ENCODE results near the gene TSPAN5. TPM values are rescaled to one million over a fixed set of nuclear protein-coding genes. Genes with fewer than 3 reads are reported as not detected.

Gene TSPAN5
- total and polyA plus RNA-seq, 7 experiments from 2014 or later, result 3.3 to 31.6 (median 7.8) TPM

- H3K27me3 Mint-ChIP-seq, result no peaks in the 10 kb centered on the region
- no peak overlapping the region for H3K27ac Mint-ChIP-seq
- no peaks in the 10 kb centered on the region for H3K27me3 ChIP-seq (ENCODE audit: control insufficient read depth in 2 of 2, insufficient read depth in 2 of 2, low read length in 2 of 2)
- ChIA-PET CTCF (no interaction called here), POLR2A (no interaction called here)
- peaks cover 0 to 64% (median 36%) of the 10 kb centered on the region in 5 donors for H3K36me3 Mint-ChIP-seq
- no peak overlapping the region for H3K4me3 ChIP-seq (ENCODE audit: low read length)
- no peaks in the 10 kb centered on the region for H3K4me1 ChIP-seq (ENCODE audit: control insufficient read depth in 2 of 2, insufficient read depth in 2 of 2, low read length in 2 of 2)
- no peak overlapping the region for H3K27ac ChIP-seq (ENCODE audit: low read depth, low read length)
- DNase-seq (no peak), ATAC-seq (no peak)
- intact Hi-C loops (cut with micrococcal nuclease), result no loop called here
- H3K4me1 Mint-ChIP-seq, result peaks cover 0 to 13% (median 0%) of the 10 kb centered on the region in 7 donors
- no peak overlapping the region for H3K4me3 Mint-ChIP-seq
- H3K9me3 Mint-ChIP-seq, result peaks cover 0 to 2% (median 0%) of the 10 kb centered on the region in 11 donors
- no peaks in the 10 kb centered on the region for H3K9me3 ChIP-seq (ENCODE audit: control insufficient read depth in 2 of 3, low read length in 3 of 3)
- H3K36me3 ChIP-seq (ENCODE audit: control insufficient read depth in 2 of 3, insufficient read depth in 3 of 3, low read length in 3 of 3), result peaks cover 0 to 15% (median 0%) of the 10 kb centered on the region in 3 experiments
These were observed 223.6 kb downstream of the TSPAN5 start for GRCh38 chr4:98434816-98435215.

DNA sequence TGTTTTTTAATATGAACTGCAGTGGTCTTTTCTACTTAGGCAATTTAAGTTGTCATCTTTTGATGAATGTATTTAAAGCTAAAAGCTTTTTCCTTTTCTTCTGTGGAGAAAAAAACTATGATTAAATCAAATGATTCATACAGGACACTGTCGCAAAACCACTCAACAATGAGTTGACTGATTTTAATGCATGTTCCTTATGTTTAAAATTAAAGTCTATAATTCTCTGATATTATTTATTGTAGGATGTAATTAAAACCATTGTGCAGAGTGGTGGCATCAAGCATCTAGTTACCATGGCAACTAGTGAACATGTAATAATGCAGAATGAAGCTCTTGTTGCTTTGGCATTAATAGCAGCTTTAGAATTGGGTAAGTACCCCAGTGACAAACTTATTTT, 224.7 kb downstream of the TSPAN5 start:
- no peak for DNase-seq
- Histone ChIP-seq H3K4me1 (ENCODE audit: control insufficient read depth in 2 of 2, insufficient read depth in 2 of 2, low read length in 2 of 2) (no peaks in the 10 kb centered on the region), H3K36me3 (ENCODE audit: control insufficient read depth in 2 of 3, insufficient read depth in 3 of 3, low read length in 3 of 3) (peaks cover 0 to 15% (median 0%) of the 10 kb centered on the region in 3 experiments), H3K27ac (ENCODE audit: low read depth, low read length) (no peak overlapping the region), H3K4me3 (ENCODE audit: low read length) (no peak overlapping the region), H3K27me3 (ENCODE audit: control insufficient read depth in 2 of 2, insufficient read depth in 2 of 2, low read length in 2 of 2) (no peaks in the 10 kb centered on the region), H3K9me3 (ENCODE audit: control insufficient read depth in 2 of 3, low read length in 3 of 3) (no peaks in the 10 kb centered on the region)
- no peak overlapping the region for H3K4me3 Mint-ChIP-seq
- no peaks in the 10 kb centered on the region for H3K27me3 Mint-ChIP-seq
- H3K27ac Mint-ChIP-seq, result no peak overlapping the region
- ChIA-PET CTCF (interaction anchor here (1.2 kb wide), 1 partner anchor 9 kb away, joined by 3 read pairs; no protein-coding TSS in a partner anchor), POLR2A (no interaction called here)
- intact Hi-C loops (cut with micrococcal nuclease), result no loop called here
- peaks cover 0 to 9% (median 0%) of the 10 kb centered on the region in 7 donors for H3K4me1 Mint-ChIP-seq
- no peak for ATAC-seq
- peaks cover 0 to 2% (median 0%) of the 10 kb centered on the region in 11 donors for H3K9me3 Mint-ChIP-seq
- H3K36me3 Mint-ChIP-seq, result peaks cover 0 to 58% (median 35%) of the 10 kb centered on the region in 5 donors

DNA sequence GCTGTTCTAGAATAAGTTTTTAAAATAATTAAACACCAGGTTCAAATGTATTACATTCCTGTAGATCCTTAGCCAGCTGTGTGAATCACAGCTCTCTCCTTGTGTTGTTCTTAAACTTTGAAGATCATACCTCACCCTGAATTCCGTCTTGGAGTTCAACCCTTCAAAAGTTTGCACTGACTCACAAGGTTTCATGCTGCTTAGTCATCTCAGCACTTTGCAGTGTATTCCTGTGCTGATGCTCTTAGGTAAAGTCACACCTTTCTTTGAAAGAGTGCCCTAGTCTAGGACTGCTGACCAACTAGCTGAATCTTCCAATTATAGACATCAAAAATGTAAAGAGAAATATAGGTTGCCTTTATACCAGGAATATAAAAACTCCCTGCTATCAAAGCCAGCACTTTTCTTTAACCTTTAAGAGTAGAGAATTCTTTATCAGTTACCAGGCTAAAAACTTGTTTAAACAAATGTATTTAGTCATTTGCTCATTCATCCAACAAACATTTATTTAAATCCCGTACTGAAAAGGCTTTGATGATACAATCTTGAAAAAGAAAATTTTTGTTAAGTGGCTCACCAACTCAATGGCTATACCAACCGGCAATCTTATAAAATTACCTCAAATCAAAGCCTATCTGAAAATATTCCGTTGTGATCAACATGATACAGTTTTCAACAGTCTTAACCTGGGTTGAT, 227.6 kb downstream of the TSPAN5 start:
- DNase-seq (no peak), ATAC-seq (no peak)
- H3K27me3 Mint-ChIP-seq, result no peaks in the 10 kb centered on the region
- no peak overlapping the region for H3K4me3 ChIP-seq (ENCODE audit: low read length)
- no peak overlapping the region for H3K27ac Mint-ChIP-seq
- no peak overlapping the region for H3K27ac ChIP-seq (ENCODE audit: low read depth, low read length)
- ChIA-PET CTCF (no interaction called here), POLR2A (no interaction called here)
- peaks cover 0 to 49% (median 34%) of the 10 kb centered on the region in 5 donors for H3K36me3 Mint-ChIP-seq
- H3K36me3 ChIP-seq (ENCODE audit: control insufficient read depth in 2 of 3, insufficient read depth in 3 of 3, low read length in 3 of 3), result peaks cover 0 to 12% (median 0%) of the 10 kb centered on the region in 3 experiments
- peaks cover 0 to 17% (median 2%) of the 10 kb centered on the region in 11 donors for H3K9me3 Mint-ChIP-seq
- H3K4me3 Mint-ChIP-seq, result no peak overlapping the region
- intact Hi-C loops (cut with micrococcal nuclease), result no loop called here
- H3K4me1 Mint-ChIP-seq, result peaks cover 0 to 15% (median 6%) of the 10 kb centered on the region in 7 donors
- H3K27me3 ChIP-seq (ENCODE audit: control insufficient read depth in 2 of 2, insufficient read depth in 2 of 2, low read length in 2 of 2), result no peaks in the 10 kb centered on the region
- H3K9me3 ChIP-seq (ENCODE audit: control insufficient read depth in 2 of 3, low read length in 3 of 3), result no peaks in the 10 kb centered on the region
- H3K4me1 ChIP-seq (ENCODE audit: control insufficient read depth in 2 of 2, insufficient read depth in 2 of 2, low read length in 2 of 2), result no peaks in the 10 kb centered on the region

DNA sequence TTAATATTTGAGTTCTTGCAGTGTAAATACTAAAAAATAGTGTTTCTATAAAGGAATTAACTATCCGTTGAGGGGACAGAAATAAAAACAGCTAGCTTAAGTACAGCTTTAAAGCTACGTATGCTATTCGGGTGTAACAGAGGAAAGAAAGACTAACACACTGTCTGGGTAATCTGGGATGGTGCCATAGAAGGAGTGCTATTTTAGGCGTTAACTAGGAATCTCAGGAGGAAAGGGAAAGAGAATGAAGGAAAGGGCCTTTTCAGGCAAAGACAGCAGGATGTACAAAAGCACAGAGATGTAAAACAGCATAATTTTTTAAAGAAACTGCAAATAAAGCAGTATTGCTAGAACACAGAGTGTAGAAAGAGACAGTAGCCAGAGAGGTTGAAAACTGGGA, 235.4 kb downstream of the TSPAN5 start:
- H3K9me3 Mint-ChIP-seq, result peaks cover 0 to 28% (median 8%) of the 10 kb centered on the region in 11 donors
- H3K9me3 ChIP-seq (ENCODE audit: control insufficient read depth in 2 of 3, low read length in 3 of 3), result no peaks in the 10 kb centered on the region
- no peak for DNase-seq
- no peaks in the 10 kb centered on the region for H3K27me3 ChIP-seq (ENCODE audit: control insufficient read depth in 2 of 2, insufficient read depth in 2 of 2, low read length in 2 of 2)
- no peak overlapping the region for H3K27ac ChIP-seq (ENCODE audit: low read depth, low read length)
- H3K27ac Mint-ChIP-seq, result no peak overlapping the region
- peaks cover 0 to 13% (median 4%) of the 10 kb centered on the region in 3 experiments for H3K36me3 ChIP-seq (ENCODE audit: control insufficient read depth in 2 of 3, insufficient read depth in 3 of 3, low read length in 3 of 3)
- POLR2A ChIA-PET, result no interaction called here
- intact Hi-C loops (cut with micrococcal nuclease), result no loop called here
- H3K4me1 Mint-ChIP-seq, result peaks cover 2 to 27% (median 25%) of the 10 kb centered on the region in 7 donors
- no peaks in the 10 kb centered on the region for H3K4me1 ChIP-seq (ENCODE audit: control insufficient read depth in 2 of 2, insufficient read depth in 2 of 2, low read length in 2 of 2)
- CTCF ChIA-PET, result no interaction called here
- H3K4me3 ChIP-seq (ENCODE audit: low read length), result no peak overlapping the region
- no peaks in the 10 kb centered on the region for H3K27me3 Mint-ChIP-seq
- peaks cover 17 to 68% (median 64%) of the 10 kb centered on the region in 5 donors for H3K36me3 Mint-ChIP-seq
- no peak for ATAC-seq
- no peak overlapping the region for H3K4me3 Mint-ChIP-seq

- Mint-ChIP-seq H3K36me3 (peaks cover 22 to 73% (median 57%) of the 10 kb centered on the region in 5 donors), H3K4me1 (peaks cover 2 to 24% (median 20%) of the 10 kb centered on the region in 7 donors), H3K27ac (no peak overlapping the region), H3K4me3 (no peak overlapping the region), H3K27me3 (no peaks in the 10 kb centered on the region), H3K9me3 (peaks cover 0 to 17% (median 6%) of the 10 kb centered on the region in 11 donors)
- ATAC-seq (no peak), DNase-seq (no peak)
- intact Hi-C loops (cut with micrococcal nuclease), result no loop called here
- POLR2A ChIA-PET, result no interaction called here
- no peak overlapping the region for H3K27ac ChIP-seq (ENCODE audit: low read depth, low read length)
- H3K36me3 ChIP-seq (ENCODE audit: control insufficient read depth in 2 of 3, insufficient read depth in 3 of 3, low read length in 3 of 3), result peaks cover 0 to 13% (median 4%) of the 10 kb centered on the region in 3 experiments
- CTCF ChIA-PET, result no interaction called here
- no peak overlapping the region for H3K4me3 ChIP-seq (ENCODE audit: low read length)
- no peaks in the 10 kb centered on the region for H3K27me3 ChIP-seq (ENCODE audit: control insufficient read depth in 2 of 2, insufficient read depth in 2 of 2, low read length in 2 of 2)
- no peaks in the 10 kb centered on the region for H3K9me3 ChIP-seq (ENCODE audit: control insufficient read depth in 2 of 3, low read length in 3 of 3)
- no peaks in the 10 kb centered on the region for H3K4me1 ChIP-seq (ENCODE audit: control insufficient read depth in 2 of 2, insufficient read depth in 2 of 2, low read length in 2 of 2)
These were observed 237.3 kb downstream of the TSPAN5 start for GRCh38 chr4:98421111-98421510.
